OCI-LY7 (cell line): Measurements from ENCODE around the gene SMPDL3B. TPM values are rescaled to one million over a fixed set of nuclear protein-coding genes. Genes with fewer than 3 reads are reported as not detected.

Source experiments
- BruUV-seq: library from RNA; stranded (reverse); fragments of 400-500 nt; replicated peaks from 2 replicates; lab custom pipeline; 2021; lab: Mats Ljungman, UMichigan
- CTCF ChIA-PET: fragments of 300-600 bp; sonication (Branson Sonifier 250); formaldehyde crosslinking; loops from one replicate; lab custom pipeline; 2022; ENCODE audit warnings: antibody characterized with exemption; ENCODE audit not compliant: unreplicated experiment; lab: Charles Lee
- POLR2A ChIA-PET: fragments of 300-600 bp; sonication (Branson Sonifier 250); formaldehyde crosslinking; loops from one replicate; lab custom pipeline; 2022; ENCODE audit warnings: antibody characterized with exemption; lab: Charles Lee
- DNase-seq: peaks from one replicate; pipeline ENCODE4 v3.0.0-alpha.2; 2015; ENCODE audit warnings: low spot score
- H2AFZ ChIP-seq: fragments of 200-600 bp; sonication (generic), shearing (Covaris generic); 2 replicates; pipeline ENCODE4 v1.6.1; 2014; ENCODE audit warnings: mild to moderate bottlenecking, antibody characterized with exemption, low read length, moderate library complexity
- H3K27ac ChIP-seq: fragments of 200-600 bp; sonication (generic); 2 replicates; pipeline ENCODE4 v1.5.1; 2014; ENCODE audit warnings: mixed run types, low read depth, mild to moderate bottlenecking, moderate library complexity, low read length, inconsistent platforms; ENCODE audit not compliant: poor library complexity, severe bottlenecking
- H3K36me3 ChIP-seq: fragments of 200-600 bp; sonication (generic); 2 replicates; pipeline ENCODE4 v1.6.1; 2014; ENCODE audit warnings: mild to moderate bottlenecking, antibody characterized with exemption, low read length, moderate library complexity, mixed read lengths; ENCODE audit not compliant: insufficient read depth
- H3K4me1 ChIP-seq: fragments of 200-600 bp; sonication (generic); 2 replicates; pipeline ENCODE4 v1.5.1; 2014; ENCODE audit warnings: mild to moderate bottlenecking, low read length; ENCODE audit not compliant: insufficient read depth, poor library complexity, severe bottlenecking
- H3K4me2 ChIP-seq: fragments of 200-600 bp; sonication (generic); 2 replicates; pipeline ENCODE4 v1.6.1; 2014; ENCODE audit warnings: mild to moderate bottlenecking, low read length
- H3K4me3 ChIP-seq: fragments of 200-600 bp; sonication (generic); 2 replicates; pipeline ENCODE4 v1.5.1; 2014; ENCODE audit warnings: mild to moderate bottlenecking, low read depth, low read length; ENCODE audit not compliant: poor library complexity, severe bottlenecking
- H3K79me2 ChIP-seq: fragments of 200-600 bp; sonication (generic); 2 replicates; pipeline ENCODE4 v1.6.1; 2016; ENCODE audit warnings: low read depth, mild to moderate bottlenecking, low read length, moderate library complexity, mixed read lengths; ENCODE audit not compliant: insufficient read depth
- H3K9me2 ChIP-seq: fragments of 200-600 bp; sonication (generic); 2 replicates; pipeline ENCODE4 v1.6.1; 2016; ENCODE audit warnings: mild to moderate bottlenecking, low read length, mixed read lengths; ENCODE audit not compliant: insufficient read depth
- H3K9me3 ChIP-seq: fragments of 200-600 bp; sonication (generic); 2 replicates; pipeline ENCODE4 v1.6.1; 2014; ENCODE audit warnings: mild to moderate bottlenecking, mixed run types, low read length, mixed read lengths
- H4K20me1 ChIP-seq: fragments of 200-600 bp; sonication (generic); 2 replicates; pipeline ENCODE4 v1.6.1; 2014; ENCODE audit warnings: mild to moderate bottlenecking, antibody characterized with exemption, low read length, moderate library complexity, mixed read lengths; ENCODE audit not compliant: insufficient read depth
- CTCF ChIP-seq: fragments of 200-600 bp; sonication (generic); conservative IDR thresholded peaks from 2 replicates; pipeline ENCODE4 v1.5.1; 2014; ENCODE audit warnings: mild to moderate bottlenecking, antibody characterized with exemption, low read length, moderate library complexity, mixed read lengths
- EZH2phosphoT487 ChIP-seq: fragments of 200-600 bp; sonication (generic); IDR thresholded peaks from 2 replicates; pipeline ENCODE4 v1.6.1; 2018; ENCODE audit warnings: low read depth, borderline replicate concordance, mild to moderate bottlenecking, mixed run types, antibody characterized with exemption, low read length, moderate library complexity, mixed read lengths
- intact Hi-C: fragments of 100-400 bp; cut with micrococcal nuclease; formaldehyde crosslinking; loops from one replicate; pipeline ENCODE4 v1.10.0; 2022; ENCODE audit not compliant: unreplicated experiment
- total RNA-seq, 2 experiments: library from RNA; depleted of rRNA in 1 of 2; stranded (reverse); fragments of >200 nt in 1 of 2; shearing (Covaris generic) in 1 of 2; gene quantifications; 2 replicates each; pipeline ENCODE4 v1.2.3, GENCODE V29; 2014 to 2022

Gene SMPDL3B
- total RNA-seq, 2 experiments from 2014 or later: 0.19 TPM; not detected in 1

GRCh38 chr1:27957655-27958054, 22.9 kb downstream of the SMPDL3B start:
- H3K4me2 ChIP-seq: no peak overlapping the region
- intact Hi-C loops: no loop called here
- no peaks in the 10 kb centered on the region for H3K79me2 ChIP-seq
- H3K9me3 ChIP-seq: no peaks in the 10 kb centered on the region
- H3K4me3 ChIP-seq: no peak overlapping the region
- BruUV-seq: no TSS peak
- no peak overlapping the region for H3K27ac ChIP-seq
- POLR2A ChIA-PET: no interaction called here
- DNase-seq: no peak
- no peaks in the 10 kb centered on the region for H3K9me2 ChIP-seq
- no peak for TF ChIP-seq CTCF
- TF ChIP-seq EZH2phosphoT487: no peak
- CTCF ChIA-PET: no interaction called here
- no peaks in the 10 kb centered on the region for H3K36me3 ChIP-seq
- H2AFZ ChIP-seq: no peak overlapping the region
- peaks cover 9% of the 10 kb centered on the region for H3K4me1 ChIP-seq
- no peaks in the 10 kb centered on the region for H4K20me1 ChIP-seq

GRCh38 chr1:27958513-27958912, 23.7 kb downstream of the SMPDL3B start:
- no TSS peak for BruUV-seq
- H3K4me1 ChIP-seq: peaks cover 9% of the 10 kb centered on the region
- POLR2A ChIA-PET: no interaction called here
- no peaks in the 10 kb centered on the region for H3K79me2 ChIP-seq
- no peaks in the 10 kb centered on the region for H4K20me1 ChIP-seq
- no peaks in the 10 kb centered on the region for H3K9me2 ChIP-seq
- H3K9me3 ChIP-seq: no peaks in the 10 kb centered on the region
- H3K27ac ChIP-seq: no peak overlapping the region
- H2AFZ ChIP-seq: no peak overlapping the region
- no peaks in the 10 kb centered on the region for H3K36me3 ChIP-seq
- TF ChIP-seq EZH2phosphoT487 (no peak), CTCF (no peak)
- no peak for DNase-seq
- H3K4me2 ChIP-seq: no peak overlapping the region
- intact Hi-C loops: no loop called here
- no peak overlapping the region for H3K4me3 ChIP-seq
- CTCF ChIA-PET: no interaction called here

- intact Hi-C loops: no loop called here
- no peaks in the 10 kb centered on the region for H3K9me2 ChIP-seq
- no TSS peak for BruUV-seq
- H3K4me3 ChIP-seq: peak within 1 kb of the TSS; percentile 63
- H3K4me1 ChIP-seq: peaks cover 9% of the 10 kb centered on the region
- no peaks in the 10 kb centered on the region for H4K20me1 ChIP-seq
- CTCF ChIA-PET: no interaction called here
- DNase-seq: peak; percentile 69
- H3K79me2 ChIP-seq: no peaks in the 10 kb centered on the region
- POLR2A ChIA-PET: no interaction called here
- no peaks in the 10 kb centered on the region for H3K36me3 ChIP-seq
- peak within 1 kb of the TSS; percentile 74; the same call in 1 of the 2 replicates for H2AFZ ChIP-seq
- no peaks in the 10 kb centered on the region for H3K9me3 ChIP-seq
- H3K27ac ChIP-seq: no peak within 1 kb of the TSS
- peak within 1 kb of the TSS; percentile 79 for H3K4me2 ChIP-seq
- peak; percentile 35; the same call in 1 of the 2 replicates for TF ChIP-seq CTCF
- no peak for TF ChIP-seq EZH2phosphoT487
Observed at GRCh38 chr1:27959792-27960603, 25.2 kb downstream of the SMPDL3B start, which contains the start of gene XKR8. XKR8 (plus strand) TSS chr1:27959973; CDS start chr1:27960070, 97 bp downstream.
